ENCODE measurements around the gene ZNF566. TPM values are rescaled to one million over a fixed set of nuclear protein-coding genes. Genes with fewer than 3 reads are reported as not detected.
A peak's percentile ranks its signal among the peaks of the same experiment; 100 is the strongest.
"Not testable (repeated sequence)": the region's sequence is repeated elsewhere in the genome, so short reads cannot be mapped to it uniquely, and the experiment has no call there.

Gene ZNF566
- total and polyA plus RNA-seq, 4 donors: 2.3 to 21.9 (median 8.4) TPM

DNA sequence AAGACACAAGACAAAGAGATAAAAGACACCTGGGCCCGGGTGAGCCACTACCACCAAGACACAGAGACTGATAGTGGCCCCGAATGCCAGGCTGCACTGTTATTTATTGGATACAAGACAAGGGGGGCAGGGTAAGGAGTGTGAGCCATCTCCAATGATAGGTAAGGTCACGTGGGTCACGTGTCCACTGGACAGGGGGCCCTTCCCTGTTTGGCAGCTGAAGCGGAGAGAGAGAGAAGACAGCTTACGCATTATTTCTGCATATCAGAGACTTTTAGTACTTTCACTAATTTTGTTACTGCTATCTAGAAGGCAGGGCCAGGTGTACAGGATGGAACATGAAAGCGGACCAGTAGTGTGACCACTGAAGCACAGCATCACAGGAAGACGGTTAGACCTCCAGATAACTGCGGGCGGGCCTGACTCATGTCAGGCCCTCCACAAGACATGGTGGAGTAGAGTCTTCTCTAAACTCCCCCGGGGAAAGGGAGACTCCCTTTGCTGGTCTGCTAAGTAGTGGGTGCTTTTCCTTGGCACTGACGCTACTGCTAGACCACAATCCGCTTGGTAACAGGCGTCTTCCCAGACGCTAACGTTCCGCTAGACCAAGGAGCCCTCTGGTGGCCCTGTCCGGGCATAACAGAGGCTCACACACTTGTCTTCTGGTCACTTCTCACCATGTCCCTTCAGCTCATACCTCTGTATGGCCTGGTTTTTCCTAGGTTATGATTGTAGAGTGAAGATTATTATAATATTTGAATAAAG is 3.5 kb upstream of the ZNF566 start:
- not testable (repeated sequence) for H3K4me3 ChIP-seq; H3K27ac ChIP-seq (ENCODE audit: low read depth in 1 of 2, low read length in 1 of 2); H3K36me3 ChIP-seq (ENCODE audit: control insufficient read depth in 4 of 4, insufficient read depth in 4 of 4, low read length in 4 of 4); ATAC-seq (ENCODE audit: insufficient read depth, low FRiP score); H3K4me1 ChIP-seq (ENCODE audit: control insufficient read depth in 5 of 5, insufficient read depth in 5 of 5, low read length in 5 of 5); H3K9ac ChIP-seq (ENCODE audit: insufficient read depth in 1 of 2, low read length in 2 of 2); H3K27me3 ChIP-seq (ENCODE audit: control insufficient read depth in 3 of 3, insufficient read depth in 3 of 3, low read length in 2 of 3)
- TF ChIP-seq CTCF (IDR thresholded peaks at IDR 0.05; ENCODE audit: control extremely low read depth, extremely low read depth): peak; percentile 13
- peaks cover 0 to 14% (median 4%) of the 10 kb centered on the region in 4 donors for H3K9me3 ChIP-seq (ENCODE audit: control insufficient read depth in 4 of 4, insufficient read depth in 3 of 4, low read length in 3 of 4)
- 69 to 74% methylated on average over 18 of the region's 18 CpGs for WGBS, 2 donors
- DNase-seq: peak in 2 of 3 donors; percentile 14 to 38

- not testable (repeated sequence) for H3K27me3 ChIP-seq (ENCODE audit: control insufficient read depth in 3 of 3, insufficient read depth in 3 of 3, low read length in 2 of 3); DNase-seq; H3K4me3 ChIP-seq; H3K9me3 ChIP-seq (ENCODE audit: control insufficient read depth in 4 of 4, insufficient read depth in 3 of 4, low read length in 3 of 4); H3K36me3 ChIP-seq (ENCODE audit: control insufficient read depth in 4 of 4, insufficient read depth in 4 of 4, low read length in 4 of 4); H3K4me1 ChIP-seq (ENCODE audit: control insufficient read depth in 5 of 5, insufficient read depth in 5 of 5, low read length in 5 of 5); H3K9ac ChIP-seq (ENCODE audit: insufficient read depth in 1 of 2, low read length in 2 of 2); H3K27ac ChIP-seq (ENCODE audit: low read depth in 1 of 2, low read length in 1 of 2); ATAC-seq (ENCODE audit: insufficient read depth, low FRiP score)
- 85 to 94% methylated on average over 20 to 27 of the region's 29 CpGs for WGBS, 2 donors
Observed at GRCh38 chr19:36490846-36491245, 1.5 kb upstream of the ZNF566 start.

GRCh38 chr19:36489920-36490415 is 607 bp upstream of the ZNF566 start:
- TF ChIP-seq CTCF (IDR thresholded peaks at IDR 0.05; ENCODE audit: control extremely low read depth, extremely low read depth): no peak
- Histone ChIP-seq H3K4me1 (ENCODE audit: control insufficient read depth in 5 of 5, insufficient read depth in 5 of 5, low read length in 5 of 5) (peaks cover 0 to 8% (median 3%) of the 10 kb centered on the region in 5 donors), H3K27ac (ENCODE audit: low read depth in 1 of 2, low read length in 1 of 2) (peak overlapping the region; percentile 91 to 97), H3K4me3 (peak overlapping the region; percentile 83), H3K9ac (ENCODE audit: insufficient read depth in 1 of 2, low read length in 2 of 2) (peak overlapping the region; percentile 88 to 93), H3K27me3 (ENCODE audit: control insufficient read depth in 3 of 3, insufficient read depth in 3 of 3, low read length in 2 of 3) (no peaks in the 10 kb centered on the region), H3K9me3 (ENCODE audit: control insufficient read depth in 4 of 4, insufficient read depth in 3 of 4, low read length in 3 of 4) (peaks cover 0 to 3% (median 0%) of the 10 kb centered on the region in 4 donors), H3K36me3 (ENCODE audit: control insufficient read depth in 4 of 4, insufficient read depth in 4 of 4, low read length in 4 of 4) (peaks cover 0 to 4% (median 1%) of the 10 kb centered on the region in 4 donors)
- ATAC-seq (ENCODE audit: insufficient read depth, low FRiP score) (peak; percentile 89), DNase-seq (peak in 2 of 3 donors; percentile 94 to 98)
- 3% methylated on average over 15 of the region's 15 CpGs for WGBS, 2 donors

DNA sequence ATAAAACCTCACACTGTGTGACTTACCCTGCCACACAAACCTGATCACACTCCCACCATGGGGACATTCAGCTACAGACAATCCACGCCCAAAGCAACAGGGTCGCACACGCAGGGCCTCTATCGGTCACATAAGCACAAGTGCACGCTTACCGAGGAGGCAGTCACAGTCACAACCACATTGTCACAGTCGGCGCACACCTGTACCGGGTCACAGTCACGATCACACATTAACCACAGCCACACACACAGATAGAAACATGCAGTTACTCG is 579 bp downstream of the ZNF566 start:
- WGBS, 2 donors: 1% methylated on average over 11 of the region's 11 CpGs
- ATAC-seq (ENCODE audit: insufficient read depth, low FRiP score) (no peak), DNase-seq (peak in 2 of 3 donors; percentile 31 to 45)
- Histone ChIP-seq H3K27ac (ENCODE audit: low read depth in 1 of 2, low read length in 1 of 2) (peak overlapping the region; percentile 91 to 97), H3K4me3 (peak overlapping the region; percentile 83), H3K36me3 (ENCODE audit: control insufficient read depth in 4 of 4, insufficient read depth in 4 of 4, low read length in 4 of 4) (peaks cover 0 to 4% (median 1%) of the 10 kb centered on the region in 4 donors), H3K9ac (ENCODE audit: insufficient read depth in 1 of 2, low read length in 2 of 2) (peak overlapping the region; percentile 88 to 93), H3K4me1 (ENCODE audit: control insufficient read depth in 5 of 5, insufficient read depth in 5 of 5, low read length in 5 of 5) (peaks cover 0 to 8% (median 3%) of the 10 kb centered on the region in 5 donors), H3K9me3 (ENCODE audit: control insufficient read depth in 4 of 4, insufficient read depth in 3 of 4, low read length in 3 of 4) (peaks cover 0 to 3% (median under 1%) of the 10 kb centered on the region in 4 donors), H3K27me3 (ENCODE audit: control insufficient read depth in 3 of 3, insufficient read depth in 3 of 3, low read length in 2 of 3) (no peaks in the 10 kb centered on the region)
- TF ChIP-seq CTCF (IDR thresholded peaks at IDR 0.05; ENCODE audit: control extremely low read depth, extremely low read depth): no peak
